NCI-H82 treated with DMSO at 0.1 percent for 48 hours (cell line): ENCODE data around the gene TFIP11.
A peak's percentile ranks its signal among the peaks of the same experiment; 100 is the strongest.

Source experiments
- DNase-seq: peaks from one replicate; lab custom pipeline; 2025; ENCODE audit not compliant: unreplicated experiment; lab: John Stamatoyannopoulos, UW

The TFIP11 gene

GRCh38 chr22:26508148-26508547, 4.1 kb downstream of the TFIP11 start:
- no peak for DNase-seq

GRCh38 chr22:26503758-26504157, 8.5 kb downstream of the TFIP11 start:
- DNase-seq, result no peak

- DNase-seq, result no peak
Observed at GRCh38 chr22:26502688-26503561, 9.3 kb downstream of the TFIP11 start.

- no peak for DNase-seq
Observed at GRCh38 chr22:26501996-26502395, 10.3 kb downstream of the TFIP11 start.

- no peak for DNase-seq
Observed at GRCh38 chr22:26499188-26499703, 13.0 kb downstream of the TFIP11 start.

- DNase-seq, result no peak
Observed at GRCh38 chr22:26496456-26496855, 15.8 kb downstream of the TFIP11 start.

- no peak for DNase-seq
Observed at GRCh38 chr22:26494506-26494905, 17.8 kb downstream of the TFIP11 start.

GRCh38 chr22:26492220-26492619, 20.1 kb downstream of the TFIP11 start:
- DNase-seq, result no peak

- DNase-seq, result no peak
Observed at GRCh38 chr22:26489447-26490036, 22.7 kb downstream of the TFIP11 start.

- no peak for DNase-seq
Observed at GRCh38 chr22:26487996-26488395, 24.3 kb downstream of the TFIP11 start.

GRCh38 chr22:26486394-26486793, 25.9 kb downstream of the TFIP11 start:
- DNase-seq, result no peak

- DNase-seq, result no peak
Observed at GRCh38 chr22:26485806-26486390, 26.4 kb downstream of the TFIP11 start.

- DNase-seq, result no peak
Observed at GRCh38 chr22:26485013-26485412, 27.3 kb downstream of the TFIP11 start.

- DNase-seq, result no peak
Observed at GRCh38 chr22:26484360-26484706, 27.9 kb downstream of the TFIP11 start.

- peak; percentile 19 for DNase-seq
Observed at GRCh38 chr22:26483439-26484359, 28.6 kb downstream of the TFIP11 start, which contains the start of the genes HPS4 and SRRD. Gene HPS4, minus strand, starts transcription at chr22:26483783. Its CDS starts 2,021 bp downstream, at chr22:26481762. Gene SRRD, plus strand, starts transcription at chr22:26483877. Its CDS starts 14 bp downstream, at chr22:26483891.

GRCh38 chr22:26483043-26483438, 29.2 kb downstream of the TFIP11 start:
- no peak for DNase-seq

GRCh38 chr22:26482161-26482560, 30.1 kb downstream of the TFIP11 start:
- no peak for DNase-seq

GRCh38 chr22:26481694-26482093, 30.6 kb downstream of the TFIP11 start:
- no peak for DNase-seq

GRCh38 chr22:26481112-26481693, 31.1 kb downstream of the TFIP11 start:
- peak; percentile 58 for DNase-seq

- no peak for DNase-seq
Observed at GRCh38 chr22:26480611-26480932, 31.7 kb downstream of the TFIP11 start.
